Peyer's patch (tissue), 4 donors: Measurements from ENCODE around the gene NUDC.

Source experiments
- CTCF ChIP-seq, 6 experiments: fragments of 450-650 bp in 4 of 6; fragments of 200-600 bp in 2 of 6; sonication (generic) in 1 of 6; IDR thresholded peaks; one replicate each; pipeline ENCODE4 v1.5.1; 2017 to 2019; ENCODE audit warnings: antibody characterized with exemption in 6 of 6, mild to moderate bottlenecking in 3 of 6, moderate library complexity in 1 of 6
- POLR2A ChIP-seq, 2 donors: fragments of 450-650 bp; IDR thresholded peaks; one replicate each; pipeline ENCODE4 v1.5.1; 2017; ENCODE audit warnings: antibody characterized with exemption in 2 of 2, mild to moderate bottlenecking in 2 of 2, moderate library complexity in 2 of 2

GRCh38 chr1:26923711-26924110 is 2.2 kb downstream of the NUDC start:
- TF ChIP-seq CTCF (IDR thresholded peaks at IDR 0.05) (no peak), POLR2A (IDR thresholded peaks at IDR 0.05) (no peak)
